Heart left ventricle (tissue), 13 donors: ENCODE data around the gene CAMTA1.

Experiments used
- CTCF ChIP-seq, 12 donors: fragments of 200-600 bp; sonication (generic) in 4 of 12; IDR thresholded peaks; one replicate each; pipeline versions ENCODE4 v1.5.0 to v1.8.0; 2018 to 2022; ENCODE audit warnings: antibody characterized with exemption in 12 of 12, mild to moderate bottlenecking in 5 of 12
- POLR2A ChIP-seq, 2 donors: fragments of 450-650 bp; IDR thresholded peaks; one replicate each; pipeline ENCODE4 v1.6.1; 2017; ENCODE audit warnings: antibody characterized with exemption in 2 of 2, mild to moderate bottlenecking in 2 of 2, moderate library complexity in 2 of 2
- donor health status: ischemic (EF 13 %, LVEDD 7.1; RV severe dilation, severe dysfunction).
- donor health status: DM: no; HTN: yes; CAD: no.
- donor health status: DM: no; HTN: no; CAD: no.
- donor health status: ischemic (EF 25% LVEDD 6.9; RV normal size, moderate dysfunction).
- donor health status: ischemic (EF 25% LVEDD 5.7; RV mildly dilated, moderate dysfunction).
- donor health status: ischemic (EF 35%, LVEDD 5.7; RV mildly dilated, moderate dysfunction).
- donor health status: nonischemic (EF 11% LVEDD 7.7; RV severe dilation, severe dysfunction).
- donor health status: DM: yes; HTN: yes; CAD: no.
- donor health status: PGD.
- donor health status: ischemic (EF 29% LVEDD 5.4; RV normal size, mild dysfunction).
- donor health status: nonischemic (EF 23%, LVEDD 6.1; RV moderate dilation, normal function).

- TF ChIP-seq CTCF (IDR thresholded peaks at IDR 0.05) = no peak
- TF ChIP-seq POLR2A (IDR thresholded peaks at IDR 0.05) = no peak
Observed at GRCh38 chr1:7232441-7233236, 447.4 kb downstream of the CAMTA1 start.
